Mesenteric fat pad (tissue), 1 donor: ENCODE data around the gene FAM107B. TPM values are rescaled to one million over a fixed set of nuclear protein-coding genes. Genes with fewer than 3 reads are reported as not detected.
"Not testable (repeated sequence)": the region's sequence is repeated elsewhere in the genome, so short reads cannot be mapped to it uniquely, and the experiment has no call there.

Experiments
- DNase-seq: peaks from one replicate; pipeline ENCODE4 v3.0.0-alpha.2; 2020; ENCODE audit warnings: low spot score
- total RNA-seq: library from RNA; stranded (reverse); fragmentation: NEBNext Ultra II Directional; extraction: Animal tissue kit (Norgen Biotek cat#: 25700); gene quantifications from one replicate; pipeline ENCODE4 v1.2.1, GENCODE V29; 2021
- donor health status: DM: yes; HTN: yes; CAD: no.

Gene FAM107B
- total RNA-seq, 1 donor from 2014 or later, result 88.2 TPM

DNA sequence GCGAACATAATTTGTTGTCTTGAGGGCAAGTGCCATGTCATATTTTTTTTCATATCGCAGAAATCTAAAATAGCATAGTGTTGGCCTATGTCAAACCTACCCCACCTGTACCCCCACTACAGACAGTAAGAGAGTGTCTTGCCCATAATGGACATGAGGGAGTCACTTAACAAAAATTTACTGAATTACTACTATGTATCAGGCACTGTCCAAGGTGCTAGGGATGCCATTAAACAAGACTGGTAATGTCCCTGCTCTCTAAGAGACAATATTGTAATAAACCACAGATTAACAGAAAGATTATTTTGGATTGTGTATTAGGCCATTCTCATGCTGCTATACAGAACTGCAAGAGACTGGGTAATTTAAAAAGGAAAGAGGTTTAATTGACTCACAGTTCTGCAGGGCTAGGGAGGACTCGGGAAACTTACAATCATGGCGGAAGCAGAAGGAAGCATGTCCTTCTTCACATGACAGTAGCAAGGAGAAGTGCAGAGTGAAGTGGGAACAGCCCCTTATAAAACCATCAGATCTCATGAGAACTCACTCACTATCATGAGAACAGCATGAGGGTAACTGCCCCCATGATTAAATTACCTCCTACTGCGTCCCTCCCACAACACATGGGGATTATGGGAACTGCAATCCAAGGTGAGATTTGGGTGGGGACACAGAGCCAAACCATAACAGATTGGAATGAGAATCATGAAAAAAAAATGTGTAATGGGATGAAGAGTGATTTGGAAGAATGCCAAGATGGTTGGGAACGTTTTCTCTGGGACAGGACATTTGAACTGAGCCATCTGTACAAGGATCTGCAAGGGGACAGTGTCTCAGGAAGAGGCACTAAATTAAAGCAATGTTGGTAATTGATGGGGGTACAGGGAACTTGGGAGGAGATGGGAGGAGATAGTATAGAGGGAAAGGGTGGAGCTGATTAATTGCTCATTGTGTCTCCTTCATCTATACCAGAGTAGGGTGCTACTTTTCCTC is 108.5 kb downstream of the FAM107B start:
- no peak for DNase-seq

GRCh38 chr10:14665304-14665703 is 109.4 kb downstream of the FAM107B start:
- DNase-seq, result no peak

DNA sequence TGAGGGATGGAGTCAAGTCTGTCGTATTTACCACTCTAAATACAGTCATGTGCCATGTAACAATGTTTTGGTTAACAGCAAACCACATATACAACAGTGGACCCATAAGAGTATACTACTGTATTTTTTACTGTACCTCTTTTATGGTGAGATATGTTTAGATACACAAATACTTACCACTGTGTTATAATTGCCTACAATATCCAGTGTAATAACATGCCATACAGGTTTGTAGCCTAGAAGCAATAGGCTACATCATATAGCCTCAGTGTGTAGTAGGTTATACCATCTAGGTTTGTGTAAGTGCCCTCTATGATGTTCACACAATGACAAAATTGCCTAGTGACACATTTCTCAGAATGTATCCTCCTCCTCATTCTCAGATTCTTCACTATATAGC is 110.4 kb downstream of the FAM107B start:
- no peak for DNase-seq

- DNase-seq, result no peak
Measured at GRCh38 chr10:14661818-14662217, 112.9 kb downstream of the FAM107B start.

GRCh38 chr10:14660831-14661230 is 113.9 kb downstream of the FAM107B start:
- DNase-seq, result no peak

DNA sequence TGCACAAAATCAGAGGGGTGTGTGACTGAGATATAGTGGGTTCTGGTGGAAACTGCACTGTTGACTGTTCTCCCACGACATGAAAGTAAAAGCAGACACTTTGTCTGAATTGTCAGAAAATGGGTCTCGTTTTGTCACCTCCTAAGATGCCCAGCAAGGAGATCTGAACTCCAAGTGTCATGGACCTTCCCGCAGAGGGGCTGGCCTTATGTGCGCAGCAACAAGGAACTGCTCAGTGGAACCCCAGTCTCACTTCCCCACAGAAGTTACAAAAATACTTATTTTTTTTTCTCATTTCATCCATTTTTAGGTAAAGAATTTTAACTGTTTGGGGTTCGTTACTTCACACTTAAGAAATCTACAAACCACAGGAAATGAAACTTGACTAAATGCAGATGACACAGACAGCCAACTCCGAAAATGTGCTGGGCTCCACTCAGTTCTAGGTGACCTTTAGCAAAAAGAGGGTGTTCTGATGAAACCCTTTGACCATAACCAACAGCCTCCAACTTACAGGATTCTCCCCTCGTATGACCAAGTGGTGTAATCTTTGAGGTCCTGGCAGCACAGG is 115.0 kb downstream of the FAM107B start:
- no peak for DNase-seq

GRCh38 chr10:14659137-14659536 is 115.6 kb downstream of the FAM107B start:
- not testable (repeated sequence) for DNase-seq

- DNase-seq, result no peak
Measured at GRCh38 chr10:14658331-14659127, 116.2 kb downstream of the FAM107B start.

DNA sequence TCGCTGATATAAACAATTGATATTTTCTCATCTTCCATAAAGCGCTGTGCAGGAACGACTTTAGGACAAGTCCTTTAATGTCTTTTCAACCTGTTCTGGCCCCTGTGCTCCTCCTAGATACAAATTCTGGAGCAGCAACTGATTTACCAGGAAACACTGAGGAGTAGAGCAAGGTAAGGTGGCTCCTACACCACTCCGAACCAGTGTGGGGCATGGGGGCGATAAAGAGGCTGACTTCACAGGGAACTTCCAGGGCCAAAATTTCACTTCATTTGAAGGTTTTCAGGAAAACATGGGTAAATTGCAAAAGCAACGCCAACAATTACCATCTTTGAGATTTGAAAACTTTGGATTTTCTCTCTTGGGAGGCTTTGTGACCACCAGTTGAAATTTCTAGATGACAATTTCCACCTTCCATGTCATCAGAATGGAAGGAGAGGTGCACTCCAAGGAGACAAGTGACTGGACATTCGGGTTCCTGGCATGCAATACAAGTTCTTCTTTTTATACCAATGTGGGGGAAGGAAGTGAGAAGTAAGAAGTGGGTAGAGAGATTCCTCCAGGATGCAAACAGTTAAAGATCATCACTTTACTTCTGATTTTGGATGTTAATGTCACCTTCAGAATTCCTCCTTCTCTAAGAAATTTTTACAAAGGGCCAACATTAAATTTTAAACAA is 118.5 kb downstream of the FAM107B start:
- no peak for DNase-seq

GRCh38 chr10:14654821-14655382 is 119.8 kb downstream of the FAM107B start:
- no peak for DNase-seq

DNA sequence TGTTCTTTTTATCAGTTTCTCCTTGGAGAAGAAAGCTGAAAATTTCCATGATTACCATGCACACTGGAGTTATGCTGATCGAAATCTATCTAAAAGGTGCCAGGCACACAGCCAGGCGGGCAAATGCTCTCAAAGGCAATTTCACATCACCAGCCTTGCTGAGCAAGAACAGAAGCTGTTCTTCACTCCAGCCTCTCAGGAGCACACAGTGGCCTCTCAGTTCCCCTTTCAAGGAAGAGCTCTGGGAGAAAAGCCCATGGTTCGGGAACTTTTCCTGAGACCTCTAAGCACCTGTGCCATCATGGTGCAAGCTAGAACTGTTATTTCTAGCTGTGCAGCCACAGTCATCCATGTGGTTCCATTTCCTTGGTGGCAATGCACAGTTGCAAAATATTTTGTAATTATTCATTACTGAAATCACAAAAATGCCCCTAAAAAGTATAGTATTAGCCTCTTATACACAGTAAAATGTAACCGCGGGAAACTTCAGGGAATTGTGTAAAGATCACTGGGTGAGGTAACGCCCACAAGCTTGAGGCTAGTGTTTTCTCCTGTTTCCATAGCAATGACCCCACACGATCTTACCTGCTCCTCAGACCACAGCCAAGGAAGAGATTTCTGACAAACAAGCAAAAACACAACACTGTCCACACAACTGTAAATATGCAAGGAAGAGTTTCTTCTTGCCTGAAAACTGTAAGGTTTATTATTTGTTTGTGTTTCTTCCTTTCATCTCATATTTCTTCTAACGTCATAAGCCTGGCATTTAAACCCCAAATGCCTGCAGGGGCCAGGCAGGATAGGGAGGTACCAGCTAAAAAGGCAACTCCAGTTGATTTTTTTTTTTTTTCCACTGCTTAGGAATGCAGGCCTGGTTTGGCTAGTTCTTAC is 121.2 kb downstream of the FAM107B start:
- no peak for DNase-seq

DNA sequence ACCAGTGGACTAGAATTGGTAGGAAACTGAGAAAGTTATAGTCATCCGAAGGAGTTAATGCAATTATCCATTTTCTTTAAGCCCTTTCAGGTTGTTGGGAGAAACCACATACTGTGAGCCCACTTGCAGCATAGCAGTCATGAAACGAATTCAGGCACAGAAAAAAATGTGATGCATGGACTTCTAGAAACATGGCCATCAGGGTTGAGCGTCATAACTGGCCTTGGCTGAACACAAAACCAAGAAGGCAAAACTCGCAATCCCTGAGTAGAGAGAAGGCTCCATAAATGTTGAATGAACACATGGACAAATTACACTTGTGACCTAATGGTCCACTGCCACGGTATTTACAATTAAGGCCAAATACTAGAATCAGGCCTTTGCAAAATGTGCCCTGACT is 121.9 kb downstream of the FAM107B start:
- DNase-seq, result no peak

- DNase-seq, result no peak
Measured at GRCh38 chr10:14652067-14652466, 122.6 kb downstream of the FAM107B start.

DNA sequence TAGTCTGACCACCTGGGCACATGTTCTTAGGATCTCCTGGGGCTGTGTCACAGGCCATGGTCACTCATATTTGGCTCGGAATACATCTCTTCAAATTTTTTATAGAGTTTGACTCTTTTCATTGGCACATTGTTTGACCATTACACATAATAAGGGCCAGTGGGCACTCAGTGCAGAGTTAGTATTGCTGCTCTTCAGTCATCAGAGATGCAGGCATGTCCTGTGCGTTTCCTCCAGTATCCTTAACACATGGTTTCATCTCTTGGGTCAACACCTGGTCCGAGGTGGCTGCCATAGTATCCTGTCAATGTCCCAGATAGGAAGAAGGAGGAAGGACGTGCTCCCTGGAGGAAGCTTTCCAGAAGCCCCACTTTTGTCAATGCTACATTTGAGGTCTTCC is 125.0 kb downstream of the FAM107B start:
- no peak for DNase-seq

- no peak for DNase-seq
Measured at GRCh38 chr10:14648946-14649345, 125.8 kb downstream of the FAM107B start.

GRCh38 chr10:14648005-14648765 is 126.5 kb downstream of the FAM107B start:
- no peak for DNase-seq

DNA sequence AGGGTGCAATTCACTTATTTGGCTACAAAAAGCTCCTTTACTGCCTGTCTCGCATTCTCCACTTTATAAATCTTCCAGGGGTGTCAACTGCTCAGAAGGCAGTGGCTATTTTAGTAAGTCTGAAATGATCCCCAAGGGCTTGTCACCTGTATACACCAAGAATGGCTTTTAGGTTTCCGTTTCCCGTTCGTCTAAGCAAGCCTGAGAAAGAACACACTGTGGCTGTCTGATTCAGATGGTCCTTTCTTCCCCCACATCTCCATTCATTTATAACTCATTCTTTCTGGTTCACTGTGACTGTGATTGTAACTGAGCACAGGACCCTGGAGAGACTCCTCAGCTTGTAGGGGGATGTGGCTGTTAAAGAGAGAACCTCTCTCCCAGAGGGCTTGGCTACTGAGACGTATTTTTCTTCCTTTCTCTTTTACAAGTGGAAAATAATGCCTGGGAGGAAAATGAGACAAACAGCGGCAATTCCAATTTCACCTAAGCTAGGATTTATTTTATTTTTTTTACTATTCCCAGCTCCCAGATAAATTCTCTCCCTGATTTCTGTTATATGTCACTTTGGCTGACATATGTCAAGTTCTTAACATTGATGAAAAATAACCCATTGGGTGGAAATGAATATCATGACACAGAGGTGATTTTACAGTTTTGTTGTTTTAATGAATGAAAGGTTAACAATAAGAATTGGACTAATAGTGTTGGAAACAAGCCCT is 129.3 kb downstream of the FAM107B start:
- no peak for DNase-seq

DNA sequence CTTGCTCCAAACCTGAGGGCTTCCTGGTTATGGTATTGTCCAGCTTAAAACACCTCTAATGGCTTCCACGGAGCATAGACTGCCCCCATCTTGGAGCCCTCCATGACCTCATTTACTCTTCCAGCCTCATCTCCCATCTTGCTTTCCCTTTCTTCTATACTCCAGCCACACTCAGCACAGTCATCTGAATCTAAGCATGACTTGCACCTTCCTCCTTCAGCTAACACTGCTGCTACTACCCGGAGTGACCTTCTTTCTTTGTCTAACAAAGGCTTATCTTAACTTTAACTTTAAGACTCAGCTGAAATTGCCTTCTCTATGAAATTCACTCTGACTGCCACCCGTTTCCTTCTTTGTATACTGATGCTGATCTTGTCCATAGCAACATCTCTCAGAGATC is 135.1 kb downstream of the FAM107B start:
- no peak for DNase-seq
